Measurements from ENCODE around the gene NR6A1.

The NR6A1 gene

GRCh38 chr9:124512806-124513204 lies 258.3 kb downstream of the NR6A1 start:
- no peak for TF ChIP-seq CTCF (IDR thresholded peaks at IDR 0.05; ENCODE audit: insufficient read depth, missing control alignments)
- FAIRE-seq (no peak), DNase-seq (ENCODE audit: insufficient read length, low spot score) (no peak)

GRCh38 chr9:124511891-124512805 lies 259.0 kb downstream of the NR6A1 start:
- TF ChIP-seq CTCF (IDR thresholded peaks at IDR 0.05; ENCODE audit: insufficient read depth, missing control alignments), result no peak
- DNase-seq (ENCODE audit: insufficient read length, low spot score), result no peak
- FAIRE-seq, result no peak

GRCh38 chr9:124511426-124511840 lies 259.7 kb downstream of the NR6A1 start:
- FAIRE-seq (no peak), DNase-seq (ENCODE audit: insufficient read length, low spot score) (no peak)
- no peak for TF ChIP-seq CTCF (IDR thresholded peaks at IDR 0.05; ENCODE audit: insufficient read depth, missing control alignments)

GRCh38 chr9:124510650-124511425 lies 260.3 kb downstream of the NR6A1 start:
- TF ChIP-seq CTCF (IDR thresholded peaks at IDR 0.05; ENCODE audit: insufficient read depth, missing control alignments), result no peak
- DNase-seq (ENCODE audit: insufficient read length, low spot score) (no peak), FAIRE-seq (no peak)

GRCh38 chr9:124507880-124508423 lies 263.2 kb downstream of the NR6A1 start:
- TF ChIP-seq CTCF (IDR thresholded peaks at IDR 0.05; ENCODE audit: insufficient read depth, missing control alignments), result no peak
- no peak for FAIRE-seq
- DNase-seq (ENCODE audit: insufficient read length, low spot score), result no peak

- FAIRE-seq (no peak), DNase-seq (ENCODE audit: insufficient read length, low spot score) (no peak)
- TF ChIP-seq CTCF (IDR thresholded peaks at IDR 0.05; ENCODE audit: insufficient read depth, missing control alignments), result no peak
Observed at GRCh38 chr9:124506931-124507879, 263.9 kb downstream of the NR6A1 start, which contains the start of gene NR5A1. Gene NR5A1 (minus strand): TSS chr9:124507399. CDS start chr9:124503395, 4,004 bp downstream.
